Amniotic epithelial cell (primary cell): ENCODE measurements around the gene ANO1.
A peak's percentile ranks its signal among the peaks of the same experiment; 100 is the strongest.

Source experiments
- DNase-seq: peaks from one replicate; pipeline ENCODE4 v3.0.0-alpha.2; 2010; ENCODE audit warnings: low read depth

Gene ANO1

DNA sequence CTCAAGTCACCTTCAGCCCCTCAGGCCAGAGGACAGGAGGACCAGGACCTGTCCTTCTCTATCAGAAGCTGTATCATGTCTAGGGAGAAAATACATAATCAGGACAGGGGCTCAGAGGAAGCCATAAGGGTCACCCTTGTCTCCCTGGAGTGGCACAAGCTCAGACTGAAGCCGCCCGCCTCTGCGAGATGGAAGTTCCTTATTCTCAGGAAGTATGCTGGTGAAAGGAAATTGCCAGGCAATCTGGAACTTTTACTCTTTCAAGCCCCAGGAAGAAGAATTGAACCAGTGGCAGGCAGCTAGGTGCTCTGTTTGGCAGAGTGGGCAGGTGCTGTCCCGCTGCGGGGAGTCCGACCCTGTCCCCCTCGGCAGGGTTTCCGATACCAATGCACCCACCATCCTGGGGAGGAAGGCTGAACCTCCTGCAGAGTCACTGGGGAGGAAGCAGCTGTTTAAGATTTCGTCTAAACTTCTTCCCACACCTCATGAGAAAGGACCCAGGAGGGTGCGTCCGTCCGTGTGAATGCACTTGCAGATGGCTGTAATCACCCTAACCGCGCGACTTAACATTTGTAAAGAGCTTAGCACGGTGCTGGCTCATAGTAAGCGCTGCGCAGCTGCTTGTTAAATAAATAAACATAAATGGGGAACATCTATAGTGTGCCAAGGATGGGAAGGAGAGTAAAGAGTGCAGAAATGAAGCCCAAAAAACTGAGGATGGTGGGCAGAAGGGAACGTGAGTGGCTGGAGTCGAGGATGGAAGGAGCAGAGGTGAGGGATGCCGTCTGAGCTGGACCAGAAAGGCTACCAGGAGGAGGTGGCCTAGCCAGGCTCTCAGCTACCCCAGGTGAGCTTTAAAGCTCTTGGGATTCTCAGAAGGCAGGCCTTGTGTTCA is 5.0 kb upstream of the ANO1 start:
- no peak for DNase-seq

DNA sequence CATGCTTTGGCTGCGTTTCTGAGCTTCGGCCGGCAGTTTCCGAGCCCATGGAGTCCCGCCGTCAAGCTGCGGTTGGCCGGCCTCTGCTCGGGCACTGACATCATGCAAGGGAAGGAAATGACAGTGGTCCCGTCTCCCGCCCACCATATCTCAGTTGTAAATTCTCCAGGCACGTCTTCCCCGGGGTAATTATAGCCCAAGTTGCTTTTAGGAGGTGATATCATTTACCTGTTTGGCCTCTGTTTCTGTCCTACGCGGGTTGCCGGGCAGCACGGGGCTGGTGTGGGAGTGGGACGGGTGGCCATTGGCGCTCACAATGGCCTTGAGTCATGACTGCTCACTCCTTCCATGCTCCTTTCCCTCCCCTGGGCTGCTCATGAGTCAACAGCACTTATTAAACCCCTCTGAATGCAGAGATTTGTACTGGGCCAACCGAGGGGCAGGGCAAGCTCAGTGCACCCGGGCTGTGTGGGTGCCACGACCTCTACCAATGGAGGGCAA is 4.2 kb upstream of the ANO1 start:
- DNase-seq, result no peak

- no peak for DNase-seq
These were observed 3.4 kb upstream of the ANO1 start for GRCh38 chr11:70074746-70075145.

DNA sequence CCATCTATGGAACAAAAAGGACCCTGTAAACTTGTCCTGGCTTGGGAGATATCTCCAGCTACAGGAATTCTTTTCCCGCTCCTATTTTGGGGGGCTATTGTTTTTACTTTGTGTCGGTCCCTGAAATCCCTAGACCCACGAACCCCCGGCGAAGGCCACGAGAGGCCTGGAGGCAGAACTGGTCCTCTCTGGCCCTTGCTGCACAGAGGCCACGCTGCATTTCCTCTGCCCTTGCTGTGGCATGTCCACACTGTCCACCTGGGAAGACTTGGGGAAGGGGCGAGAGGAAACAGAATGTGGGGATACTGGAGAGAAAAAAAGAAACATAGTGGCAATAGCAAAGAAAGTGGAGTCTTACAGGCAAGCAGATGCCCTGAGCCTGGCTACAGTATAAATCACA is 2.3 kb upstream of the ANO1 start:
- no peak for DNase-seq

GRCh38 chr11:70076461-70076931 is 1.6 kb upstream of the ANO1 start:
- peak; percentile 6 for DNase-seq

- DNase-seq, result no peak
These were observed 564 bp upstream of the ANO1 start for GRCh38 chr11:70077411-70078094.

- DNase-seq, result no peak
These were observed 882 bp downstream of the ANO1 start for GRCh38 chr11:70078781-70079616.

DNA sequence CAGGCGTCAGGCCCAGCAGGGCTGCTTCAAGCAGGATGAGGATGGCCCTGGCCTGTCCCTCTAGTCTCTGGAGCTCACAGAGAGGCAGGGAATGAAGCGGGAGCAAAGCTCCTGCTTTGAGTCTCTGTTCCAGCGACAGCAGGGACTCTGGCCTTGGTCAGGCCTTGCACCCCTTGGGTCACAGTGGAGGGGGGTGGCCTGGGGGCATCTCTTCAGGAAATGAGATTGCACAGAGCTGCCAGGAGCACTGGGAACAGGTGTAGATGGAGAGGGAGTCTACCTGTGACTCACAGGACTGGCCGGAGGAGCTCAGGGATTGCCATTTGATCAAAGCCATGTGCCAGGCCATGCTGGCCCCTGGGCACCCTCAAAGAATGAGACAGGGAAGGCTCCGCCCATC is 1.6 kb downstream of the ANO1 start:
- DNase-seq, result no peak

DNA sequence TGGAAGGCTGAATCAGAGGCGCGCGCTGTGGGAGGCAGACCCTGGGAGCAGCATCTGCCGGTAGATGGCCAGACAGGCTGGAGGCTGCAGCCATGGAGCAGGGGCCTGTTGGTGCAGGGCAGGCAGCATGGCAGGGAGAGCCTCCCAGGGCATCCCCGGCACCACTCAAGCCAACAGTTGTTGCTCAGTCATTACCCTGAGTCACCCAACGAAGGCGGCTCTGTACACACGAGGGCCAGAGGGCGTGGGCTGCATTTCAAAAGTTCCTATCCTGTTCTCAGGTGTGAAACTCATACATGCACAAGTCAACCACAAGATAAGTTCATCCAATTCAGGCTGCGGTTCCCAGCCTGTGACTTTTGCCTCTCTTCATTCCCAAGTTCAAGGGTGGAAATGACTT is 2.6 kb downstream of the ANO1 start:
- no peak for DNase-seq

- DNase-seq, result no peak
These were observed 4.7 kb downstream of the ANO1 start for GRCh38 chr11:70082829-70083228.

DNA sequence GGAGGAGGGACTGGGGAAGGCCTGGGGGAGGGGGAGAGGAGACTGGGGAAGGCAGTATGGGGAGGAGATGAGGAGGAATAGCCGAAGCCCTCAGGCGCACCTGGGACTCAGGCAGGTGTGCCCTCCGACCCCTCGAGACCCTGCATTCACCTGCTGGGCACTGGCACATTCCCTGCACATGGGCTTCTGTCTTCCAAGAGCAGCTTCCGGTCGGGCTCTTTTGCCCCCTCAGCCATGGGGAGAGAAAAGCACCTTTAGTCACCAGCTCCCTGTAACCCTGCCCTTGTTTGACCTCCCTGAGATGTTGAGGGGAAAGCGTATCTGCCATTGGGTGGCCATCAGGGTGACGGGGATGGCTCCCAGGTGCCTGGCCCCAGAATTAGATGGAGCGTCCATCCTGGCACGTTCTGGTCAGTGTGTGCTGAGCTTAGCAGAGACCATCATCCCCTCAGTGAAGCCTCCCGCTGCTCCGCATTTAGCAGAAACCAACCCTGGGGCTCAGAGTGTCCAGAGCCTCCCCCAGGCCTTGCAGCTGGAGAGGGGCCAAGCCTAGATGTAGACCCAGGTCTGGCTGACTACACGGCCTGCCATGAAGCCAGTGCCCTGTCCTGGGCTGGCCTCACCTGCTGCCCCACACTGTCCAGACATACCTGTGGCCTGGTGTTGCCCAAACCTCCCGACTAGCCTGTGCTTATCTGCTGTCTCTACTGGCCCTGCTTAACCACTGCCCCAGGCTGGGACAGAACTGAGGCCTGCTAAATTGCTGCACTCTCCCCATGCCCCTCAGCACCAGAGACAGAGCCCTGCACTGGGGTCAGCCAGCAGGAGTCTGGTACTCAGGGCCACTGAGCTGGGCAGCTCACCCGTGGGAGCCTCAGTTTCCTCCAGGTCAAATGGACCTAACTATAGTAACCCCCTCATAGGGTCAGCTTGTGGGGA is 6.2 kb downstream of the ANO1 start:
- no peak for DNase-seq

DNA sequence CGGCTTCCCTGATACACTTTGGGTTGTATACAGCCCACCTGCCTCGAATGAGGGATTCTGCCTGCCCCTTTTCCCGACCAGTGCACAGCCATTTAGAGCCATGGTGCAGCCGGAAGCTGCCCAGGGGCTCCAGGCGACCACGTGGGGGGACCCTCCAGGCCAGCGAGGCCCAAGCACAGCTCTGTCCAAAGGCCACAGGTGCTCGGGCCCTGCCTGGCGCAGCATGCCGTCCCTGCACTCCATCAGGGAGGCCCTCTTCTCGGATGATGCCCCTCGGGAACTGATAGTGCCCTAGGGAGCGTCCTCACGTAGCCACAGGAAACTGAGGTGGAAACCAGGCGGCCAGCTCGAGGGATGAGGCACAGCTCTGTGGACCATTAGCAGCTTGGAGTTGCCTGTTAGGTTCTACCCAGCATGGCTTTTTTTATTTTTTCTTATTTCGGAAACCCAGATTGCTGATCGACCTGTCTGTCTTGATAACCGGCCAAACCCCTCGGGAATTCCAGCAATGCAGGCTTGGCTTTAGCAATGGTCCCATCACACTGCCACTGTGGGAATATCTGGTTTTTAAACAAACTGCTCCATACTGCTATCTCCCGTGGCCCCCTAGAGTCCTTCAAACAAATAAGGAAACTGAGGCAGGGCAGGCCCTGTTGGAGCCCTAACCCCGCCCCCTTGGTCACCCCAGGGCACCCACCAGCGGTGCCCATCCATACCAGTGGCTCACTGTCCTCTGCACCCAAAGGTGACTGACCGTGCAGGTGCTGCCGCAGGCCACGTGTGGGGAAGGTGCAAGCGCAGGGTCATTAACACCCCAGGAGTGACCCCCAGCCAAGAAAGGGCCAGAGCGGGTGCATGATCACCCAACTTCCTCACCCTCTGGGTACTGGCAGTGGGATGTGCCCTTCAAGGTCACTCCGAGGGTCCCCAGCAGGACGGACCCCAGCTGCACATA is 8.0 kb downstream of the ANO1 start:
- DNase-seq, result no peak

GRCh38 chr11:70087446-70088167 is 9.5 kb downstream of the ANO1 start:
- DNase-seq, result no peak

DNA sequence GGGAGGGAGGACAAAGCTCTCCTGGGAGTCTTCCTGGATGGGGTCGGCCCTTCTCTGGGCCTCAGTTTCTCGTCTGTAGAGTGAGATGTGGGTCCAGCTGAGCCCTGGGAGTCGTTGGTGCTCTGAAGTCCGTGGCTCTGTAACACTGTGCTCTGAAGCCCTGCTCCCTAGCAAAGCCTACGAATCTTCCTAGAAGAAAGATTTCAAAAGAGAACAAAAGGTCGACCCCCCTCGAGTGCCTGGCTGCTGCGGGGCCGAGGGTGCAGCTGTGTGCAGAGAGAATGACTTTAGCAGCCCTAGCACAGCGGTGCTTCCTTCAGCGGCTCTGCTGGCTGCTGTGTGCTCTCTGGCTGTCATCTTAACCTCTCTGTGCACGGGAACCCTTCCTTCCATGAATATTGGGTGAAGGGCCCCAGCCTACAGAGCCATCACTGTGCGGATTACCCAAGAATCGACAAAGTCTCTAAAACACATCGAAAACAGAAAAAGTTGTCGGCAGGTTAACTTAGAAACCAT is 10.7 kb downstream of the ANO1 start:
- DNase-seq, result no peak

DNA sequence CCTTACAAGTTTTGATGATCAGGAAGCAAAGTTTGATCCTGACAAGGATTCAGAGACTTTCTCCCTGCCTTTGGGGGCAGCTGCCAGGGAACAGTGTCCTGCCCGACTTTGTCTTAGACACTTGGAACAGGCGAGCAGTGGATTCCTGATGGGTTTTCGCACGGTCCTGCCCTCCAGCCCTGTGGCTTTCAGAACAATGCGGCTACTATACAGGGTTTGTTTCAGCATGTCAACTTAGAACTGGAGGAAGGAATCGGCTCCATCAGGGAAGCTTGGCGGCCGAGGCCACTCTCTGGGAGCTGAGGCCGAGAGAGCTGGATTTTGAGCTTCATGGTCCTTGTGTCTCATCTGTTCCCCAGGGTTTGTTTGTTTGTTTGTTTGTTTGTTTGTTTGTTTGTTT is 11.5 kb downstream of the ANO1 start:
- no peak for DNase-seq

GRCh38 chr11:70090961-70091381 is 12.9 kb downstream of the ANO1 start:
- DNase-seq, result no peak

- no peak for DNase-seq
These were observed 13.5 kb downstream of the ANO1 start for GRCh38 chr11:70091638-70092037.

DNA sequence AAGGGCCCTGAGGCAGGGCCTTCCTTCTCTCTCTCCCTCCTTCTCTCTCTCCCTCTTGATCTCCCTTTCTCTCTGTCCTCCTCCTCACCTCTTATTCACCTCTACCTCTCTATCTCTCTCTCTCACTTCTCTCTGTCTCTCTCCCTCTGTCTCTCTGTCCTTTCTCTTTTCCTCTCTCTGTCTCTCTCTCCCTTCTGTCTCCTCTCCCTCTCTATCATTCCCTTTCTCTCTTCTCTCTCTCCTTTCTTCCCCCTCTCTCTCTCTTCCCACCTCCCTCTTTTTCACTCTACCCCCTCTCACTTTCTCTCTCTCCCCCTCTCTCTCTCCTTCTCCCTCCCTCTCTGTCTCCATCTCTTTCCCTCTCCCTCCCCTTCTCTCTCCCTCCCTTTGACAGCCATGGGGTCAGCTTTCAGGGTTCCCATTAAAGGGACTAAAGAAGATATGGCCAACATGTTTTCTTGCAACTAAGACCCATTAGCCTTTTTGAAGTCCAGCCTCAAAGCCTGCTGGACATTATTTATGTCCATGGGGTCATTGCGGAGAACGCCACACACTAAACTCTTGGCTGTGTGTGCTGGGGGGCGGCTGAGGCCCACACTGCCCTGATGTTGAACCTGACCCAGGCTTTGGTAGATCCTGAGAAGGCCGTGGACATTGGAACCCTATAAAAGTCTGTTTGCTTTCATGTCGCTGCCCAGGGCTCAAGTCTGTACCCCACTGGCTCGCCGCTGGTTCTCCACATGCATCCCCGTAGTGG is 15.0 kb downstream of the ANO1 start:
- DNase-seq, result no peak
